Chondrocyte (in vitro differentiated cells): ENCODE measurements around the gene PRKCH. TPM values are rescaled to one million over a fixed set of nuclear protein-coding genes. Genes with fewer than 3 reads are reported as not detected.

Experiments
- DNase-seq: peaks from one replicate; pipeline ENCODE4 v3.0.0; 2021; ENCODE audit warnings: mixed read lengths, low spot score
- H3K27ac Mint-ChIP-seq: one replicate; pipeline ENCODE4 v1.8.0; 2021; ENCODE audit warnings: mild to moderate bottlenecking, moderate library complexity, mixed read lengths; ENCODE audit not compliant: unreplicated experiment
- H3K27me3 Mint-ChIP-seq: 2 replicates; pipeline ENCODE4 v1.8.0; 2021; ENCODE audit warnings: low read depth, mixed read lengths
- H3K36me3 Mint-ChIP-seq: 2 replicates; pipeline ENCODE4 v1.8.0; 2021; ENCODE audit warnings: low read depth, mixed read lengths
- H3K4me1 Mint-ChIP-seq: 2 replicates; pipeline ENCODE4 v1.8.0; 2021; ENCODE audit warnings: low read depth, mild to moderate bottlenecking, mixed read lengths
- H3K4me3 Mint-ChIP-seq: one replicate; pipeline ENCODE4 v1.8.0; 2021; ENCODE audit warnings: mild to moderate bottlenecking, moderate library complexity, mixed read lengths; ENCODE audit not compliant: unreplicated experiment
- H3K9me3 Mint-ChIP-seq: 2 replicates; pipeline ENCODE4 v1.8.0; 2021; ENCODE audit warnings: low read depth, mixed read lengths
- total RNA-seq: library from RNA; stranded (reverse); gene quantifications from 3 replicates; pipeline ENCODE4 v1.2.1, GENCODE V29; 2021
- TF ChIP-seq, protein P1 (sequence below): fragments of 200-600 bp; sonication (generic); IDR thresholded peaks from 2 replicates; pipeline ENCODE4 v1.5.0; 2021; ENCODE audit warnings: antibody characterized with exemption, mild to moderate bottlenecking, moderate library complexity

Gene PRKCH
- total RNA-seq, 1 donor from 2014 or later = 9.7 TPM

GRCh38 chr14:61438497-61438859 lies 117.1 kb downstream of the PRKCH start:
- H3K27ac Mint-ChIP-seq = peak overlapping the region; percentile 88
- H3K27me3 Mint-ChIP-seq = no peaks in the 10 kb centered on the region
- no peaks in the 10 kb centered on the region for H3K9me3 Mint-ChIP-seq
- DNase-seq = no peak
- no peaks in the 10 kb centered on the region for H3K36me3 Mint-ChIP-seq
- H3K4me3 Mint-ChIP-seq = no peak overlapping the region
- H3K4me1 Mint-ChIP-seq = peaks cover 43% of the 10 kb centered on the region
- TF ChIP-seq, protein P1, sequence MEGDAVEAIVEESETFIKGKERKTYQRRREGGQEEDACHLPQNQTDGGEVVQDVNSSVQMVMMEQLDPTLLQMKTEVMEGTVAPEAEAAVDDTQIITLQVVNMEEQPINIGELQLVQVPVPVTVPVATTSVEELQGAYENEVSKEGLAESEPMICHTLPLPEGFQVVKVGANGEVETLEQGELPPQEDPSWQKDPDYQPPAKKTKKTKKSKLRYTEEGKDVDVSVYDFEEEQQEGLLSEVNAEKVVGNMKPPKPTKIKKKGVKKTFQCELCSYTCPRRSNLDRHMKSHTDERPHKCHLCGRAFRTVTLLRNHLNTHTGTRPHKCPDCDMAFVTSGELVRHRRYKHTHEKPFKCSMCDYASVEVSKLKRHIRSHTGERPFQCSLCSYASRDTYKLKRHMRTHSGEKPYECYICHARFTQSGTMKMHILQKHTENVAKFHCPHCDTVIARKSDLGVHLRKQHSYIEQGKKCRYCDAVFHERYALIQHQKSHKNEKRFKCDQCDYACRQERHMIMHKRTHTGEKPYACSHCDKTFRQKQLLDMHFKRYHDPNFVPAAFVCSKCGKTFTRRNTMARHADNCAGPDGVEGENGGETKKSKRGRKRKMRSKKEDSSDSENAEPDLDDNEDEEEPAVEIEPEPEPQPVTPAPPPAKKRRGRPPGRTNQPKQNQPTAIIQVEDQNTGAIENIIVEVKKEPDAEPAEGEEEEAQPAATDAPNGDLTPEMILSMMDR = no peak

DNA sequence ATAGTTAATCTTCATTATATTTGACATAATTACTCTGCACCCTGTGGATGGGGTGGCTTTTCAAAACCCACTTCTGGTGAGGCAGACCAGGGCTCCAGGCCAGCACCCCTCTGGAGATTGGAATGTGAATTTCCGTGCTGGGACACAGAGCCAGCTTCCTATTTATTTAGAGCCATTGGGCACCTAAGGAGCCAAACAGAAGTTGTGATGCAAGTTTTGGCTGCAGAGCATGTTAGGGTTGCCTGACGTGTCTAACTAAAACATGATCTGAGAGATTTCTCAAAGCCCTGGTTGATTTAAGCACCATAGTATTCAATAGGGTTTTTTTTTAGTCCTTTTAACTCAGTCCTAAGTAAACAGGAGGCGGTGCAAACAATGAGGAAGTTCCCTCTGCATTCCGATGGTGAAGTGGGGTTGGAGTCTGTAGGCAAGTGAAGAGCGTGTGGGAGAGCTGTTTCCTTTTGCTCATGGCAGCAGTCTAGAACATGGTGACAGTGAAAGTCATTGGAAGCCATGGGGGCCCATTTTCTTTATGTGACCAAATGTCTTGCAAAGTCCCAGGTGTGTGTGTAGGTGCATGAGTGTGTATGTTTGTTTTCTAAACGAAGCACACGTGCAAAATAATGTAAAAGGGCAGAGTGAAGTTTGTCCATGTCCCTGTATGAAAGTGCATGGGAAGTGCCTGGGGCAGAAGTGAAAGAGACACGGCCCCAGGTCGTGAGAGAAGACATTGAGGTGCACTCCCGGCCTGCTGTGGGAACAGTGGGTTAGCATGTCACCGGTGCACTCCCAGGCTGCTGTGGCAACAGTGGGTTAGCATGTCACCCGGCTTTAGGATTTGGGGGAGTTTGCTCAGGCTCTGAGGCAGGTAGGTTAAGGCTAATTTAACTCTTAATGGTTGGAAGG lies 117.7 kb downstream of the PRKCH start:
- Mint-ChIP-seq H3K36me3 (peaks cover 1% of the 10 kb centered on the region), H3K4me3 (peak overlapping the region; percentile 8), H3K27ac (peak overlapping the region; percentile 88), H3K4me1 (peaks cover 37% of the 10 kb centered on the region), H3K27me3 (no peaks in the 10 kb centered on the region), H3K9me3 (no peaks in the 10 kb centered on the region)
- TF ChIP-seq, protein P1 = peak; percentile 18
- DNase-seq = no peak

- H3K4me3 Mint-ChIP-seq = no peak overlapping the region
- no peaks in the 10 kb centered on the region for H3K9me3 Mint-ChIP-seq
- TF ChIP-seq, protein P1 = no peak
- H3K27ac Mint-ChIP-seq = peak overlapping the region; percentile 88
- peaks cover 1% of the 10 kb centered on the region for H3K36me3 Mint-ChIP-seq
- H3K27me3 Mint-ChIP-seq = no peaks in the 10 kb centered on the region
- DNase-seq = no peak
- H3K4me1 Mint-ChIP-seq = peaks cover 32% of the 10 kb centered on the region
Observed at GRCh38 chr14:61439779-61440418, 118.5 kb downstream of the PRKCH start.

DNA sequence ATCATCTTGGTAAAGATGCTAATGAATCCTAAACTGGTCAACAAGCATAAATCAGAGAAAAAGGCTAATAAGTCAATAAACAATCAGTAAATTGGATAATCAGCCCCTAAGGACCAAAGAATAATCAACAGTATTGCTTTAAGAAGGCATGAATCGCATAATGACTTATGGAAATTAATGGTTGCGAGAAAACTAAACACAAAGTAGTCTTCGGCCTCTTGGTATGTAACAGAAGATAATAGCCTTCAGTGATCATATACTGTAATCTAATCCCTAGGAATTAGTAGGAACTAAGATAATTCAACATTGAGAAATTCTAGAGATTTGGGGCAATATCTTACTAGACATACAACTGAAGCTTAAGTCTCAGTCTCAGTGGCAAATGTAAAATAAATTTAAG lies 122.1 kb downstream of the PRKCH start:
- Mint-ChIP-seq H3K27me3 (no peaks in the 10 kb centered on the region), H3K4me1 (peaks cover 24% of the 10 kb centered on the region), H3K9me3 (no peaks in the 10 kb centered on the region), H3K27ac (no peak overlapping the region), H3K36me3 (peaks cover 1% of the 10 kb centered on the region), H3K4me3 (no peak overlapping the region)
- no peak for DNase-seq
- TF ChIP-seq, protein P1 = no peak

DNA sequence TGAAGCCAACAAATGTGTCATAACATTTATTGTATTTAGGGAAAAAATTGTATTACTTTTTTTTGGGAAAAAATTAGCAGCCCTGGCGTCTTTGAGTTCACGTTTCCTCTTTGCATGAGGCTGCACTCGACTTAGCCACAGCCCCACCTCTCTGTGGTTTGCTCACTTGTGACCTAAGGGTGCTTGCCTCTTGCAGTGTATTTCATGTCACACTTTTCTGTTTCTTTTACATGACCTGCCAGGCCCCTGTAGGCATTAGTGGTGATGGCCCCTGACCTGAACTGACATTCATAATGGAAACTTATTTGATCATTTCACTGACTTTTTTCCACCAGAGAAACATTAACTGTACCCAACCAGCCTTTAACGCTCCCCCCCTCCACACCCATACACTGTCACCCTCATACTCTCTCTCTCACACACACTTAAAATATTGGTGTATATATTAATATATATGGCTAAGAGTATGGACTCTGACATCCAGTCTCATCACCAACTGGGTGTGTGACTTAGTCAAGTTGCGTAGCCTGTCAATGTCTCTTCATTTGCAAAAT lies 122.9 kb downstream of the PRKCH start:
- peaks cover 15% of the 10 kb centered on the region for H3K4me1 Mint-ChIP-seq
- H3K4me3 Mint-ChIP-seq = no peak overlapping the region
- no peak for DNase-seq
- TF ChIP-seq, protein P1 = no peak
- no peaks in the 10 kb centered on the region for H3K27me3 Mint-ChIP-seq
- H3K9me3 Mint-ChIP-seq = no peaks in the 10 kb centered on the region
- H3K36me3 Mint-ChIP-seq = peaks cover 1% of the 10 kb centered on the region
- H3K27ac Mint-ChIP-seq = no peak overlapping the region
